ENCODE measurements around the gene ADAMTSL1. TPM values are rescaled to one million over a fixed set of nuclear protein-coding genes. Genes with fewer than 3 reads are reported as not detected.

Gene ADAMTSL1
- total and polyA plus RNA-seq, 4 donors: 0.31 to 3.4 (median 1.9) TPM

- Histone ChIP-seq H3K27ac (ENCODE audit: low read depth in 1 of 2, low read length in 2 of 2) (no peak overlapping the region), H3K9me3 (ENCODE audit: control insufficient read depth in 4 of 4, low read length in 3 of 4) (no peaks in the 10 kb centered on the region)
- WGBS: 70% methylated on average over 1 of the region's 1 CpG
Measured at GRCh38 chr9:18857769-18858168, 383.8 kb downstream of the ADAMTSL1 start.

More at GRCh38 chr9:18857769-18858168, 383.8 kb downstream of the ADAMTSL1 start:
- no peaks in the 10 kb centered on the region for H3K36me3 ChIP-seq (ENCODE audit: control insufficient read depth in 4 of 4, insufficient read depth in 3 of 4, low read depth in 1 of 4, low read length in 3 of 4)
- no peak for DNase-seq (ENCODE audit: low spot score)
- no peak overlapping the region for H3K9ac ChIP-seq (ENCODE audit: low read depth in 1 of 2, low read length in 2 of 2)
- H3K27me3 ChIP-seq (ENCODE audit: control insufficient read depth in 4 of 4, insufficient read depth in 4 of 4, low read length in 3 of 4): no peaks in the 10 kb centered on the region
- no peaks in the 10 kb centered on the region for H3K4me1 ChIP-seq (ENCODE audit: control insufficient read depth in 4 of 4, insufficient read depth in 4 of 4, low read length in 3 of 4)
- TF ChIP-seq HNF4A (conservative IDR thresholded peaks at IDR 0.05) (no peak), GABPA (IDR thresholded peaks at IDR 0.05 in 1 of 2, conservative IDR thresholded peaks at IDR 0.05 in 1 of 2) (no peak), HNF4G (IDR thresholded peaks at IDR 0.05) (no peak), FOXA1 (IDR thresholded peaks at IDR 0.05) (no peak), ATF3 (IDR thresholded peaks at IDR 0.05) (no peak), NR2F2 (IDR thresholded peaks at IDR 0.05) (no peak), RXRA (IDR thresholded peaks at IDR 0.05) (no peak), RAD21 (IDR thresholded peaks at IDR 0.05) (no peak), ZBTB33 (IDR thresholded peaks at IDR 0.05) (no peak), JUND (IDR thresholded peaks at IDR 0.05) (no peak), MAX (IDR thresholded peaks at IDR 0.05) (no peak)
- TF ChIP-seq, protein P1, sequence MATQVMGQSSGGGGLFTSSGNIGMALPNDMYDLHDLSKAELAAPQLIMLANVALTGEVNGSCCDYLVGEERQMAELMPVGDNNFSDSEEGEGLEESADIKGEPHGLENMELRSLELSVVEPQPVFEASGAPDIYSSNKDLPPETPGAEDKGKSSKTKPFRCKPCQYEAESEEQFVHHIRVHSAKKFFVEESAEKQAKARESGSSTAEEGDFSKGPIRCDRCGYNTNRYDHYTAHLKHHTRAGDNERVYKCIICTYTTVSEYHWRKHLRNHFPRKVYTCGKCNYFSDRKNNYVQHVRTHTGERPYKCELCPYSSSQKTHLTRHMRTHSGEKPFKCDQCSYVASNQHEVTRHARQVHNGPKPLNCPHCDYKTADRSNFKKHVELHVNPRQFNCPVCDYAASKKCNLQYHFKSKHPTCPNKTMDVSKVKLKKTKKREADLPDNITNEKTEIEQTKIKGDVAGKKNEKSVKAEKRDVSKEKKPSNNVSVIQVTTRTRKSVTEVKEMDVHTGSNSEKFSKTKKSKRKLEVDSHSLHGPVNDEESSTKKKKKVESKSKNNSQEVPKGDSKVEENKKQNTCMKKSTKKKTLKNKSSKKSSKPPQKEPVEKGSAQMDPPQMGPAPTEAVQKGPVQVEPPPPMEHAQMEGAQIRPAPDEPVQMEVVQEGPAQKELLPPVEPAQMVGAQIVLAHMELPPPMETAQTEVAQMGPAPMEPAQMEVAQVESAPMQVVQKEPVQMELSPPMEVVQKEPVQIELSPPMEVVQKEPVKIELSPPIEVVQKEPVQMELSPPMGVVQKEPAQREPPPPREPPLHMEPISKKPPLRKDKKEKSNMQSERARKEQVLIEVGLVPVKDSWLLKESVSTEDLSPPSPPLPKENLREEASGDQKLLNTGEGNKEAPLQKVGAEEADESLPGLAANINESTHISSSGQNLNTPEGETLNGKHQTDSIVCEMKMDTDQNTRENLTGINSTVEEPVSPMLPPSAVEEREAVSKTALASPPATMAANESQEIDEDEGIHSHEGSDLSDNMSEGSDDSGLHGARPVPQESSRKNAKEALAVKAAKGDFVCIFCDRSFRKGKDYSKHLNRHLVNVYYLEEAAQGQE (IDR thresholded peaks at IDR 0.05): no peak
- TF ChIP-seq, protein P2, sequence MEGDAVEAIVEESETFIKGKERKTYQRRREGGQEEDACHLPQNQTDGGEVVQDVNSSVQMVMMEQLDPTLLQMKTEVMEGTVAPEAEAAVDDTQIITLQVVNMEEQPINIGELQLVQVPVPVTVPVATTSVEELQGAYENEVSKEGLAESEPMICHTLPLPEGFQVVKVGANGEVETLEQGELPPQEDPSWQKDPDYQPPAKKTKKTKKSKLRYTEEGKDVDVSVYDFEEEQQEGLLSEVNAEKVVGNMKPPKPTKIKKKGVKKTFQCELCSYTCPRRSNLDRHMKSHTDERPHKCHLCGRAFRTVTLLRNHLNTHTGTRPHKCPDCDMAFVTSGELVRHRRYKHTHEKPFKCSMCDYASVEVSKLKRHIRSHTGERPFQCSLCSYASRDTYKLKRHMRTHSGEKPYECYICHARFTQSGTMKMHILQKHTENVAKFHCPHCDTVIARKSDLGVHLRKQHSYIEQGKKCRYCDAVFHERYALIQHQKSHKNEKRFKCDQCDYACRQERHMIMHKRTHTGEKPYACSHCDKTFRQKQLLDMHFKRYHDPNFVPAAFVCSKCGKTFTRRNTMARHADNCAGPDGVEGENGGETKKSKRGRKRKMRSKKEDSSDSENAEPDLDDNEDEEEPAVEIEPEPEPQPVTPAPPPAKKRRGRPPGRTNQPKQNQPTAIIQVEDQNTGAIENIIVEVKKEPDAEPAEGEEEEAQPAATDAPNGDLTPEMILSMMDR (IDR thresholded peaks at IDR 0.05; ENCODE audit: low read depth, low read length, missing input control): no peak
- no peak overlapping the region for H3K4me3 ChIP-seq (ENCODE audit: low read depth in 1 of 3, low read length in 3 of 3)
